IPS DF 6.9 (cell line): ENCODE data around the gene AHNAK.

ENCODE experiments used
- DNase-seq: peaks from one replicate; pipeline ENCODE4 v3.0.0-alpha.2; 2013; ENCODE audit warnings: low read depth, low spot score
- H3K27ac ChIP-seq: one replicate; pipeline ENCODE4 v1.5.1; 2013; ENCODE audit warnings: low read length, control low read depth
- H3K27me3 ChIP-seq: 2 replicates; pipeline ENCODE4 v1.6.1; 2013; ENCODE audit warnings: mild to moderate bottlenecking, low read length; ENCODE audit not compliant: control insufficient read depth, insufficient read depth
- H3K36me3 ChIP-seq: 2 replicates; pipeline ENCODE4 v1.6.1; 2013; ENCODE audit warnings: low read length; ENCODE audit not compliant: control insufficient read depth, insufficient read depth
- H3K4me1 ChIP-seq: 2 replicates; pipeline ENCODE4 v1.6.1; 2013; ENCODE audit warnings: low read length; ENCODE audit not compliant: control insufficient read depth, insufficient read depth
- H3K4me3 ChIP-seq: 2 replicates; pipeline ENCODE4 v1.5.1; 2013; ENCODE audit warnings: mild to moderate bottlenecking, low read length
- H3K9me3 ChIP-seq: 2 replicates; pipeline ENCODE4 v1.6.1; 2013; ENCODE audit warnings: low read length, inconsistent platforms; ENCODE audit not compliant: control insufficient read depth, insufficient read depth
- WGBS: extraction: QIAGEN DNeasy Blood & Tissue Kit; methylation state at CpG from one replicate; pipeline ENCODE4 v1.1.7; 2013; ENCODE audit warnings: mixed read lengths, missing lambda C conversion rate; ENCODE audit not compliant: insufficient read length, insufficient coverage; 5-methylcytosine and 5-hydroxymethylcytosine counted together

The AHNAK gene

DNA sequence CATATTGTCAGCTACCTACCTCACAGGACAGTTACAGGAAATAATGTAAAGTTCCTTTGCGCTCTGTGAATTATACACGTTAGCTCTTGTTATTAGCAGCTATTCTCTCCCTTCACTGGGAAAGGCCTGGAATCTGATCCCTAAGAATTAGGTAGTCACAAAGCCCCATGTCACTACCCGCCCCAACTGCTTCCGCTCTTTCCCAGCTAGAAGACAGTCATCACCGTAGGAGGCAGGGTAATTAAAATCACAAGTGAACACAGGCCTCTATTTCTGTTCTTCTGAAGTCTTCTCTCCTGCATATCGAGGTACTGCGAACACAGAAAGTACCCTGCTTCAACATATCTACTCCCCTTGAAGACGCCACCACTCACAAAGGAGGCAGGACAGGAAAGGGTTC is 12.6 kb upstream of the AHNAK start:
- DNase-seq = no peak
- peaks cover 16% of the 10 kb centered on the region; the same call in 1 of the 2 replicates for H3K36me3 ChIP-seq
- no peaks in the 10 kb centered on the region for H3K9me3 ChIP-seq
- no peak overlapping the region for H3K27ac ChIP-seq
- H3K4me1 ChIP-seq = peaks cover 12% of the 10 kb centered on the region
- no peaks in the 10 kb centered on the region for H3K27me3 ChIP-seq
- H3K4me3 ChIP-seq = no peak overlapping the region
- WGBS = no CpG with 5 or more reads among the region's 8 CpGs

DNA sequence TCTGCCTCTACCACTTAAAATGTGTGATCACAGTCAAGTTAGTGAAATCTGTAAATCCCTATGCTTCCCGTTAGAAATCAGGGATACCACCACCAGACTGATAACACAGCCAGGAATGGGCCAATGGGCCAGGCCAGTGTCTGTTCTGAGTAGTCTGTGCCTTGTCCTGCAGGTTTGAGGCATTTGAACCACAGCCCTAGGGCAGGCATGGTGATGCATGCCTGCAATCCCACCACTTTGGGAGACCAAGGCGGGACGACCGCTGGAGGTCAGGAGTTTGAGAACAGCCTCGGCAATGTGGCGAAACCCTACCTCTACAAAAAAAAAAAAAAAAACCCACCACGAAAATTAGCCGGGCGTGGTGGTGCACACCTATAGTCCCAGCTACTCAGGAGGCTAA is 12.1 kb upstream of the AHNAK start:
- no CpG with 5 or more reads among the region's 9 CpGs for whole genome bisulfite sequencing
- no peak overlapping the region for H3K27ac ChIP-seq
- DNase-seq = no peak
- no peak overlapping the region for H3K4me3 ChIP-seq
- H3K36me3 ChIP-seq = peaks cover 16% of the 10 kb centered on the region; the same call in 1 of the 2 replicates
- no peaks in the 10 kb centered on the region for H3K9me3 ChIP-seq
- no peaks in the 10 kb centered on the region for H3K27me3 ChIP-seq
- H3K4me1 ChIP-seq = peaks cover 17% of the 10 kb centered on the region

DNA sequence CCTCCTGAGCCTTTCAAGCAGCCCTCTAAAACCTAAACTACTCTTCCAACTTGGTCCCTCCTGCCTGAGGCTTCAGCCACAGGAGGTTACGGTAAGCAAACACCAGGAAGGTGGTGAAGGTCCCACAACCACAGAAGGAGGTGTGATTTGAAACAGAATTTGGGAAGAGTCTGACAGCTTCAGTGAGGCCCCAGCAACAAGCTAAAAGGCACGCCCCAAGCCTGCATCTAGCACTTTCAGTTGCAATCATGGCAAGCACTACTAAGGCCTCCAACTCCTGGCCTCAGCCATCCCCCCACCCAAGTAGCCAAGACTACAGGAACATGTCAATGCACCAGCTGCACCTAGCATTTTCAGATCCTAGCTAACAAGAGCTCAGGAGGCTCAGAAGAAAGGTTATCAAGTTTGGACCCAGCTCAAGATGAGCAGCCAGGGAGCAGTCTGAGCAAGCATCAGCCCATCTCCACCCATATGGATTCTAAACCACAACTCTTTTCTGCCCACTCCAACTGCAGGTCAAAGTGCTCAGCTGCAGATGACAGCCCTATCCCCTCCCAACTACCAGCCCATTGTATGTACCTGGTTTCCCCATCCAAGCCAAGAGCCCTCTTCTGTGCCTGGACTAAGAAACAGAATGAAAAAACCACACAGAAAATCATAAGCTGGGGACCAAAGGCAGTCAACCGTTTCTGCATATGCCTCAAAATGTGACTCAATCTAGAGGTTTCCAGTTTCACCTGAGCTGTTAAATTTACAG is 10.4 kb upstream of the AHNAK start:
- Histone ChIP-seq H3K9me3 (no peaks in the 10 kb centered on the region), H3K4me1 (peaks cover 23% of the 10 kb centered on the region), H3K27me3 (no peaks in the 10 kb centered on the region), H3K4me3 (no peak overlapping the region), H3K36me3 (peaks cover 16% of the 10 kb centered on the region; the same call in 1 of the 2 replicates), H3K27ac (no peak overlapping the region)
- no CpG with 5 or more reads among the region's 3 CpGs for WGBS
- DNase-seq = no peak

DNA sequence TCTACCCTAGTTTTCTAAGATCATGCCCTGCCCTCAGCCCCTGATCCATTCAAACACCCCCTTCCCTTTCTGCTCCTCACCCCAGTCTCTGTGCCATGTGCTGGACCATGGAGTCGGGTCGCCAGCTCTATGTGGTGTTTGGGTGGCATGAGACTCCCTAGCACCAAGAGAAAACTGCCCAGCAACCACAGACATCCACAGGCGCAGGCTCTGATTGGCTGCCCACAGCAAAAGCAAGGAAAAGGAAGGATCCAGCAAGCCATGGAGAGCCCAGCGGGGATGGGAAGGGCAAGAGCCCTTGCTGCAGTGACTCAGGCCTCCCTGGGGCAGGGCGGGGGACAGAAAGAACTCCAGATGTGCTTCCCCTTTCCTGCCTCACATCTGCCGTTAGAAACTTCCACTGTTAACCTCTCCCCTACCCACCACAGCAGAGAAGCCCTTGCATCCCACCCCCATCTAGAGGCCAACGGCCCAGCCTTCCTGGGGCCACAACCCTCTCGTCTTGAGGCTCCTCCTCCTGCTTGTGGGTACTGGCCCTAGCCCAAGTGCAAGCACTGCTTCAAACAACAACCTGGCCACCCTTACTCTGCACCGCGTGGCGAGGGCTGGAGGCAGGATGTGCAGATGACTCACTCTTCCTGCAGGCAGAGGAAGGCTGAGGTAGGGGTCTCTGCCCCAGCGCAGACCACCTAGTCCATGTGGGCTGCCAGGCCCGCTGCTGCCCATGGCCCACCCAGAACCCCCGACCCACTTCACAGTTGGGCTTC is 9.7 kb upstream of the AHNAK start:
- Histone ChIP-seq H3K27me3 (no peaks in the 10 kb centered on the region), H3K36me3 (peaks cover 16% of the 10 kb centered on the region; the same call in 1 of the 2 replicates), H3K9me3 (no peaks in the 10 kb centered on the region), H3K4me3 (no peak overlapping the region), H3K27ac (no peak overlapping the region), H3K4me1 (peaks cover 23% of the 10 kb centered on the region)
- no peak for DNase-seq
- WGBS = no CpG with 5 or more reads among the region's 14 CpGs

DNA sequence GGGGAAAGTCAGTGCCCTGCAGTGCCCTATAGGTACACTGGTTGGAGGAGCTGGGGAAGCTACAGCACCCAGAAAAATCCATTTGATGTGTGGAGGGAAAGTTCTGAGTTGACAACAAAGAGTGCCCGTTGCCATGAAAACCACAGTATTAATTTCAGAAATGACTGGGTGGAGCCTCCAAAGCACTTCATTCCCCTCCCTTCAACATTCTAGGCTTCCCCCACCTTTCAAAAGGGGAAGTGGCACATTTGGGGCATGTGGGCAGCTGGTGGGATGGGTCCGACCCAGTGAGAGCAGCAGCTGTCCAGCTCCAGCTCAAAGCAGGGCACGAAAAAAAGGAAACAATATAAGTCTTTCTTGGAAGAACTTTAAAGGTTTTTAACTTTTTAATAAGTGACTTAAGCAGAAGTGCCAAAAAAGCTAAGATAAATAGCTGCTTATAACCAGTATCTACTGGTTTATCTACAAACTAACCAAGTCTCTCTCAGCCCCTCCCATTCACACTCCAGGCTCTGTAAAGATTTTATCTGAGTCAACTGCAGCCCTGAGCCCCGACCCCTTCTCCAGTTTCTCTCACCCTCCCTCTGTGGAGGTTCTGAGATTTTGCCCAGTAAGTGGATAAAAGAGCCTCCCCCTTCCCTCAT is 9.0 kb upstream of the AHNAK start:
- WGBS = no CpG with 5 or more reads among the region's 4 CpGs
- Histone ChIP-seq H3K27me3 (no peaks in the 10 kb centered on the region), H3K9me3 (no peaks in the 10 kb centered on the region), H3K27ac (no peak overlapping the region), H3K4me3 (no peak overlapping the region), H3K4me1 (peaks cover 21% of the 10 kb centered on the region), H3K36me3 (peaks cover 14% of the 10 kb centered on the region; the same call in 1 of the 2 replicates)
- no peak for DNase-seq

DNA sequence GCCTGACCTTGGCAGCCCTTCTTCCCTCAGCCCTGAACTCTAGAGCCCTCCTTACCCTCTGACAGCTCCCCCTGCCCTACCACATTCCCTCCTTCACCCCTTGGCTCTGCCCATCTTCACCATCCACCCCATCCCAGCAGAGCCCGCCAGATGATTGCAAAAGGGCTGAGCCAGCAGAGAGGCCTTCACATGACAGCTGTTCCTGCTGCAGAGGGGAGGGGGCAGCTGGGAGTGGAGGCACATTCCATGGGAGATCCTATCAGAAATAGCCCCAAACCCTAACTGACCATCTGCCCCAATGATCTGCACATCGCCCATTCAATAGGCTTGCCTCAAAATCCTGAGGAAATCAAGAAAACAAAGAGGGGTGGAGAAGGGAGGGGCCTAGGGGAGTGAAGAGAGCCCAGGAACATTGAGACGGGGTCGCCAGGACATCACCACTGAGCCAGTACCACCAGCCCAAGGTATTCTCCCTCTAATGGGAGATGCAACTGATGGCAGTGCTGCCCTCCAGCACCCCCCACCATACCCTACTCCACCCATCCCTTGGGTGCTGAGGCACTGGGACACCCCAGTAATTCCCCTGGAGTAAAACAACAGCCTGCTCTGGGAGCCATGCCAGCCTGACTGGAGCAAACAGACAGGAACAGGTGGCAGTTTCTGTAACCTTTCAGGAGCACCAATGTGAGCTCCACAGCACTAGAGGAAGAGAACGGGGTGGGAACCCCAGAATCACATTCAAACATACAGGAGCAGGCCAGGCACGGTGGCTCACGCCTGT is 8.0 kb upstream of the AHNAK start:
- H3K36me3 ChIP-seq = peaks cover 9% of the 10 kb centered on the region; the same call in 1 of the 2 replicates
- H3K27ac ChIP-seq = no peak overlapping the region
- H3K4me1 ChIP-seq = peaks cover 21% of the 10 kb centered on the region
- no peaks in the 10 kb centered on the region for H3K27me3 ChIP-seq
- no peak overlapping the region for H3K4me3 ChIP-seq
- no CpG with 5 or more reads among the region's 7 CpGs for WGBS
- H3K9me3 ChIP-seq = no peaks in the 10 kb centered on the region
- DNase-seq = no peak

DNA sequence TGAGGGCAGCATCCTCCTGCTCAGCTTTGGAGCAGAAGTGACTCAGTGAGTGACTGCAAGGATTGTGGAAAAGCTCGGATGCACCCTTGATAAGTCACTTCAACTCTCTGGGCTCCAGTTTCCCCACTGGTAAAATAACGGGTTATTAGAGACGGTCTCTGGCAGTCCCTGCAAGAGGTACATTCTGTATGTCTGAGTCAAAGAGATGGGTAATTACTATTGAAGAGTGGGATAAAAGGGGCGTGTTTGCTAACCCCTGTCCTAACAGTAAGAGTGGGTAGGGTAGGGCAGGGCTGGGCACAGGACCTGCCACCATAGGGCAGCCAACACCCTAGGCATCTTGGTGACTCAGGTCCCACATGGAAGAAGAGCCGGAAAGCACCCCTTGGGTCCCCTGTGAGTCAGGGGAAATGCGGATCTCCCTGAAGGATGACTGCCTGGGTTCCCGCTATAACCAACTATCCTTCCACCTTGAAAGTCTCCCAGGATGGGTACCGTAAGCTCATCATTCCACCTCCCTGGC is 7.3 kb upstream of the AHNAK start:
- peaks cover 21% of the 10 kb centered on the region for H3K4me1 ChIP-seq
- H3K27ac ChIP-seq = no peak overlapping the region
- DNase-seq = no peak
- no CpG with 5 or more reads among the region's 8 CpGs for WGBS
- no peaks in the 10 kb centered on the region for H3K9me3 ChIP-seq
- no peaks in the 10 kb centered on the region for H3K27me3 ChIP-seq
- H3K4me3 ChIP-seq = no peak overlapping the region
- peaks cover 4% of the 10 kb centered on the region; the same call in 1 of the 2 replicates for H3K36me3 ChIP-seq

DNA sequence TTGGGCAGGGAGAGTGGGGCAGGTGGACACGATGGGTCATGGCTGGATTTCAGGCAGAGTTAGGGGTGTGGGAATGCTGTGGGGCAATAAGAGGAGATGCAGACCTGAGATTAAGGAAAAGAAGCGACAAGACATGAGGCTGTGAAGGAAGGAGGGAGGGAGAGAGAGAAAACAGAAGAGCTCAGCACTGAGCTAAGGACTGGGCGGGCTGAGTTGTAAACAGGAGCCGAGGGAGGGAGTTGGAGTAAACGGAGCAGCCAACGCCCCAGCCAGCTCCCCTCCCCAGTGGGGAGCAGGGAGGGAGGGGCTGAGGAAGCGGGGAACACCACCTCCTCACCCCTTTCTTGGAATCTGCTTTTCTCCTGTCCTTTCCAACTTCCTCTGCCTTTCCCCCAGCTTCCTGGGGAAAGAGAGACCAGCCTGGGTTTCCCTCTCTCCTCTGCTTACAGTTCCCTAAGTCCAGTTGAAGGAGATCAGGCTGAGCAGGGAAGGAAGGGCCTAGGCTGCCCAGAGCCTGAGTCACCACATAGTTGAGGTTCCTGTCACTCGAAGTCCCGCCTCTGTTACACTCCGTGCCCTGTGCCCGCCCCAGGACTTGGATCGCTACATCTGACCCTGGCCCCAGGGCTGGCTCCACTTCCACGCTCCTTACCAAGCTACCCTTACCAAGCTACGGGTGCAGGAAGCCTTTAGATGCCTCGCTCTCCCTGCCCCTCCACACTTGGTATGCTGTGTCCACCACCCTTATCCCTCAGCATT is 6.7 kb upstream of the AHNAK start:
- no peaks in the 10 kb centered on the region; the same call in 1 of the 2 replicates for H3K27me3 ChIP-seq
- WGBS = no CpG with 5 or more reads among the region's 15 CpGs
- DNase-seq = no peak
- no peaks in the 10 kb centered on the region; the same call in 1 of the 2 replicates for H3K36me3 ChIP-seq
- no peak overlapping the region for H3K4me3 ChIP-seq
- H3K4me1 ChIP-seq = peaks cover 21% of the 10 kb centered on the region
- H3K27ac ChIP-seq = no peak overlapping the region
- H3K9me3 ChIP-seq = no peaks in the 10 kb centered on the region

DNA sequence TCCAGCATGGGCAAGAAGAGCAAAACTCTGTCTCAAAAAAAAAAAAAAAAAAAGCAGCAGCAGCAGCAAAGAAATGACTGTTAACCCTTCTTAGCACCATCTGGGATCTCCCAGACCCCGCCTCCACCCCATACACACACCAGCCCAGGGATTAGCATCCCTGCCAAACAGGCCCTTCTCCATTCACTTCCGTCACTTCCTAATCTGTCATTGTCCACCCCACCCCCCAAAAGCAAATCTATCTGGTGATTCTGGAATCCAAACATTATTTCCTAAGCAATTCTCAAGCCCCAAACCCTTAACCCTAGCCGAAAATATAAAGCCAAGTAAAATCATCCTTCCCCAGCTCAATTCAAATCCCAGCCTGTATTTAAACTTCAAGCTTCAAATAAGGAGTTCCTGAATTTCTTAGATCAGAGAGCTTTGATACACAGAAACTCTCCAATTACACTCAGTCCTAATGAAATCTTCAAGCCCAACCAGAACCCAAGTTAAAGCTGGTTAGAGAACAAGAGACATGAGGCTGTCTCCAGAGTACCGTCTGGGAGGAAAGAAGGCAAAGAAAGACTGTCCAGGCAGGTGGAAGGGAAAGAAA is 6.0 kb upstream of the AHNAK start:
- no peaks in the 10 kb centered on the region for H3K9me3 ChIP-seq
- H3K36me3 ChIP-seq = no peaks in the 10 kb centered on the region; the same call in 1 of the 2 replicates
- no peak overlapping the region for H3K4me3 ChIP-seq
- WGBS = no CpG with 5 or more reads among the region's 4 CpGs
- no peak for DNase-seq
- H3K27ac ChIP-seq = no peak overlapping the region
- peaks cover 6% of the 10 kb centered on the region for H3K27me3 ChIP-seq
- H3K4me1 ChIP-seq = peaks cover 21% of the 10 kb centered on the region
